Panc1 (cell line): Measurements from ENCODE around the gene TMEM209.

Source experiments
- POLR2AphosphoS5 ChIP-seq: IDR thresholded peaks from 2 replicates; pipeline ENCODE4 v1.6.1; 2012; ENCODE audit warnings: mild to moderate bottlenecking, low read depth, low read length, moderate library complexity
- SIN3A ChIP-seq: IDR thresholded peaks from 2 replicates; pipeline ENCODE4 v1.6.1; 2012; ENCODE audit warnings: low read depth, mild to moderate bottlenecking, low read length, moderate library complexity, borderline replicate concordance; ENCODE audit not compliant: insufficient read depth
- TCF7L2 ChIP-seq: IDR thresholded peaks from 2 replicates; pipeline ENCODE4 v1.6.1; 2011; ENCODE audit warnings: mild to moderate bottlenecking, low read depth, low read length, inconsistent platforms
- TF ChIP-seq, protein P1 (sequence below): fragments of 450-650 bp; IDR thresholded peaks from 2 replicates; pipeline ENCODE4 v1.5.1; 2017; ENCODE audit warnings: mild to moderate bottlenecking
- TF ChIP-seq, protein P2 (sequence below), 2 experiments: IDR thresholded peaks; 2 replicates each; pipeline ENCODE4 v1.6.1; 2011 to 2012; ENCODE audit warnings: low read depth in 2 of 2, control low read depth in 1 of 2, low read length in 1 of 2, mild to moderate bottlenecking in 1 of 2, moderate library complexity in 1 of 2; ENCODE audit not compliant: insufficient read depth in 1 of 2

DNA sequence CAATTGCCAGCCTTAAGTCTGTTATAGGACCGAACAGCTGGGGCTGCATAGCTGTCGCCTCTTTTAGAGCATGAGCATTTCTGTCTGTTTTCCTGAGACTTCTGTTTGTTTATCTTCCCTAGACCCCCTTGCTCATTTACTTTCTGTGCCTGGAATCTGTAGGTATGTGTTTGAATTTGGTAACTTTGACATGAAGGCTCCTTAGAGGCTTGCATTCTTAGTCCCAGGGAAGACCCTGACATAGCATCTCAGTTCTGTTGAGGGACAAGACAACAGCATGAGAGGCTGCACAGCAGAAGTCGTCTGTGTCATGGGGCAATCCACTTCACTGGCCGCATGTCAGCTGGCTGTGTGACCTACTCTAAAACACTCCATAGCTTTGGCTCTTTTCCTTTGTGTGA, 76.2 kb downstream of the TMEM209 start:
- TF ChIP-seq, protein P1, sequence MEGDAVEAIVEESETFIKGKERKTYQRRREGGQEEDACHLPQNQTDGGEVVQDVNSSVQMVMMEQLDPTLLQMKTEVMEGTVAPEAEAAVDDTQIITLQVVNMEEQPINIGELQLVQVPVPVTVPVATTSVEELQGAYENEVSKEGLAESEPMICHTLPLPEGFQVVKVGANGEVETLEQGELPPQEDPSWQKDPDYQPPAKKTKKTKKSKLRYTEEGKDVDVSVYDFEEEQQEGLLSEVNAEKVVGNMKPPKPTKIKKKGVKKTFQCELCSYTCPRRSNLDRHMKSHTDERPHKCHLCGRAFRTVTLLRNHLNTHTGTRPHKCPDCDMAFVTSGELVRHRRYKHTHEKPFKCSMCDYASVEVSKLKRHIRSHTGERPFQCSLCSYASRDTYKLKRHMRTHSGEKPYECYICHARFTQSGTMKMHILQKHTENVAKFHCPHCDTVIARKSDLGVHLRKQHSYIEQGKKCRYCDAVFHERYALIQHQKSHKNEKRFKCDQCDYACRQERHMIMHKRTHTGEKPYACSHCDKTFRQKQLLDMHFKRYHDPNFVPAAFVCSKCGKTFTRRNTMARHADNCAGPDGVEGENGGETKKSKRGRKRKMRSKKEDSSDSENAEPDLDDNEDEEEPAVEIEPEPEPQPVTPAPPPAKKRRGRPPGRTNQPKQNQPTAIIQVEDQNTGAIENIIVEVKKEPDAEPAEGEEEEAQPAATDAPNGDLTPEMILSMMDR = no peak
- TF ChIP-seq POLR2AphosphoS5 (no peak), SIN3A (no peak), TCF7L2 (no peak)
- TF ChIP-seq, protein P2, sequence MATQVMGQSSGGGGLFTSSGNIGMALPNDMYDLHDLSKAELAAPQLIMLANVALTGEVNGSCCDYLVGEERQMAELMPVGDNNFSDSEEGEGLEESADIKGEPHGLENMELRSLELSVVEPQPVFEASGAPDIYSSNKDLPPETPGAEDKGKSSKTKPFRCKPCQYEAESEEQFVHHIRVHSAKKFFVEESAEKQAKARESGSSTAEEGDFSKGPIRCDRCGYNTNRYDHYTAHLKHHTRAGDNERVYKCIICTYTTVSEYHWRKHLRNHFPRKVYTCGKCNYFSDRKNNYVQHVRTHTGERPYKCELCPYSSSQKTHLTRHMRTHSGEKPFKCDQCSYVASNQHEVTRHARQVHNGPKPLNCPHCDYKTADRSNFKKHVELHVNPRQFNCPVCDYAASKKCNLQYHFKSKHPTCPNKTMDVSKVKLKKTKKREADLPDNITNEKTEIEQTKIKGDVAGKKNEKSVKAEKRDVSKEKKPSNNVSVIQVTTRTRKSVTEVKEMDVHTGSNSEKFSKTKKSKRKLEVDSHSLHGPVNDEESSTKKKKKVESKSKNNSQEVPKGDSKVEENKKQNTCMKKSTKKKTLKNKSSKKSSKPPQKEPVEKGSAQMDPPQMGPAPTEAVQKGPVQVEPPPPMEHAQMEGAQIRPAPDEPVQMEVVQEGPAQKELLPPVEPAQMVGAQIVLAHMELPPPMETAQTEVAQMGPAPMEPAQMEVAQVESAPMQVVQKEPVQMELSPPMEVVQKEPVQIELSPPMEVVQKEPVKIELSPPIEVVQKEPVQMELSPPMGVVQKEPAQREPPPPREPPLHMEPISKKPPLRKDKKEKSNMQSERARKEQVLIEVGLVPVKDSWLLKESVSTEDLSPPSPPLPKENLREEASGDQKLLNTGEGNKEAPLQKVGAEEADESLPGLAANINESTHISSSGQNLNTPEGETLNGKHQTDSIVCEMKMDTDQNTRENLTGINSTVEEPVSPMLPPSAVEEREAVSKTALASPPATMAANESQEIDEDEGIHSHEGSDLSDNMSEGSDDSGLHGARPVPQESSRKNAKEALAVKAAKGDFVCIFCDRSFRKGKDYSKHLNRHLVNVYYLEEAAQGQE (IDR thresholded peaks at IDR 0.05; ENCODE audit: insufficient read depth in 1 of 2, low read depth in 2 of 2, low read length in 1 of 2) = no peak
